ENCODE measurements around the gene CDH11. TPM values are rescaled to one million over a fixed set of nuclear protein-coding genes. Genes with fewer than 3 reads are reported as not detected.

The CDH11 gene
- total RNA-seq, 2 experiments from 2014 or later: not detected

DNA sequence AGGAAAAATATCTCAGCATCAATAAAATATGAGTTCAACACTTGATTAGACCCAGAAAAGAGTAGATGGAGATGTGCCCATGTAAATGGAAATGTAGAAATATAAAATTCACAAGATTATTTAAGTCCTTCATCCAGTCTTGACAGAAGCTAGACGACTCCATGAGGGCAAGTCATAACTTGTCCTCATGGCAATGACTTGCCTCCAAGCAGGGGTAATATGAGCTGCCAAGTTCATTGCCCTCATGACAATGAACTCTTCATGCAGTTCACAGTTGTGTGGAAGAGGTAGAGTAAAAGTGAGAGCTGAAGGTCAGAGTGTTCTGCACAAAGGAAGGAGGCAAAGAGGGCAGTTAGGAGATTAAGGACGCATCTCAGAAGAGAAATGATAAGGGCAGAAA is 22.3 kb downstream of the CDH11 start:
- POLR2A ChIA-PET: no interaction called here
- CTCF ChIA-PET: no interaction called here

DNA sequence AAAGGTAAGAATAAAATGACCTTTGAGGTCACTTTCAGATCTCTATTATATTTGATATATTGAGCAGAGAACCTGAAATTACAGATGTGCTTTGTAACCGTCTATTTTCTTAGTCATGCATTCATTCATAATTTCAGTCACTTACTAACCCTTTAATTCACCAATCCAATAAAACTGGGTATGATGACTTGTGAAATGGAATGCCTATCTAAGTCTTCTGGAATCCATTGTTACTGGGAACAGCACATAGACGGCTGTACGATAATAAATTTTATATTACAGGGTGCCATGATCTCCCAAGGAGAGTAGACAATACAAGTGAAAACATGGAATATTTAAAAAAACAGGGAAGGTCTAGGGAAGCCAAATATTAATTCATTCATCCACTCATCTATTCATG is 22.9 kb downstream of the CDH11 start:
- ChIA-PET CTCF (no interaction called here), POLR2A (no interaction called here)
- Mint-ChIP-seq H3K27me3 (no peaks in the 10 kb centered on the region), H3K36me3 (ENCODE audit: low read depth) (no peaks in the 10 kb centered on the region), H3K27ac (no peak overlapping the region), H3K4me1 (ENCODE audit: low read depth) (no peaks in the 10 kb centered on the region), H3K9me3 (peaks cover 6% of the 10 kb centered on the region), H3K4me3 (no peak overlapping the region)
- Histone ChIP-seq H3K4me1 (ENCODE audit: insufficient read depth, low read length) (no peaks in the 10 kb centered on the region), H3K27ac (ENCODE audit: low read depth in 1 of 2, low read length in 2 of 2) (no peak overlapping the region), H3K9me3 (ENCODE audit: control insufficient read depth in 1 of 2, insufficient read depth in 1 of 2, low read length in 2 of 2) (peaks cover 0 to 4% of the 10 kb centered on the region in 2 experiments), H3K36me3 (ENCODE audit: insufficient read depth, low read length) (no peaks in the 10 kb centered on the region), H3K4me3 (ENCODE audit: low read length) (no peak overlapping the region), H3K27me3 (ENCODE audit: control insufficient read depth in 1 of 2, insufficient read depth in 2 of 2, low read length in 2 of 2) (no peaks in the 10 kb centered on the region)
- ATAC-seq (ENCODE audit: poor library complexity) (no peak), DNase-seq (no peak)
- TF ChIP-seq, protein P1, sequence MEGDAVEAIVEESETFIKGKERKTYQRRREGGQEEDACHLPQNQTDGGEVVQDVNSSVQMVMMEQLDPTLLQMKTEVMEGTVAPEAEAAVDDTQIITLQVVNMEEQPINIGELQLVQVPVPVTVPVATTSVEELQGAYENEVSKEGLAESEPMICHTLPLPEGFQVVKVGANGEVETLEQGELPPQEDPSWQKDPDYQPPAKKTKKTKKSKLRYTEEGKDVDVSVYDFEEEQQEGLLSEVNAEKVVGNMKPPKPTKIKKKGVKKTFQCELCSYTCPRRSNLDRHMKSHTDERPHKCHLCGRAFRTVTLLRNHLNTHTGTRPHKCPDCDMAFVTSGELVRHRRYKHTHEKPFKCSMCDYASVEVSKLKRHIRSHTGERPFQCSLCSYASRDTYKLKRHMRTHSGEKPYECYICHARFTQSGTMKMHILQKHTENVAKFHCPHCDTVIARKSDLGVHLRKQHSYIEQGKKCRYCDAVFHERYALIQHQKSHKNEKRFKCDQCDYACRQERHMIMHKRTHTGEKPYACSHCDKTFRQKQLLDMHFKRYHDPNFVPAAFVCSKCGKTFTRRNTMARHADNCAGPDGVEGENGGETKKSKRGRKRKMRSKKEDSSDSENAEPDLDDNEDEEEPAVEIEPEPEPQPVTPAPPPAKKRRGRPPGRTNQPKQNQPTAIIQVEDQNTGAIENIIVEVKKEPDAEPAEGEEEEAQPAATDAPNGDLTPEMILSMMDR (IDR thresholded peaks at IDR 0.05): no peak
- intact Hi-C loops (cut with DNase I, micrococcal nuclease): no loop called here

More for the DNA sequence above, 22.3 kb downstream of the CDH11 start:
- Mint-ChIP-seq H3K27ac (no peak overlapping the region), H3K36me3 (ENCODE audit: low read depth) (no peaks in the 10 kb centered on the region), H3K4me3 (no peak overlapping the region), H3K27me3 (no peaks in the 10 kb centered on the region), H3K9me3 (peaks cover 6% of the 10 kb centered on the region), H3K4me1 (ENCODE audit: low read depth) (no peaks in the 10 kb centered on the region)
- H3K27ac ChIP-seq (ENCODE audit: low read depth in 1 of 2, low read length in 2 of 2): no peak overlapping the region
- no peaks in the 10 kb centered on the region for H3K4me1 ChIP-seq (ENCODE audit: insufficient read depth, low read length)
- no peaks in the 10 kb centered on the region for H3K36me3 ChIP-seq (ENCODE audit: insufficient read depth, low read length)
- TF ChIP-seq, protein P1 (IDR thresholded peaks at IDR 0.05): no peak
- H3K27me3 ChIP-seq (ENCODE audit: control insufficient read depth in 1 of 2, insufficient read depth in 2 of 2, low read length in 2 of 2): no peaks in the 10 kb centered on the region
- peaks cover 0 to 4% of the 10 kb centered on the region in 2 experiments for H3K9me3 ChIP-seq (ENCODE audit: control insufficient read depth in 1 of 2, insufficient read depth in 1 of 2, low read length in 2 of 2)
- no peak for ATAC-seq (ENCODE audit: poor library complexity)
- intact Hi-C loops (cut with DNase I, micrococcal nuclease): no loop called here
- DNase-seq: no peak
- H3K4me3 ChIP-seq (ENCODE audit: low read length): no peak overlapping the region

DNA sequence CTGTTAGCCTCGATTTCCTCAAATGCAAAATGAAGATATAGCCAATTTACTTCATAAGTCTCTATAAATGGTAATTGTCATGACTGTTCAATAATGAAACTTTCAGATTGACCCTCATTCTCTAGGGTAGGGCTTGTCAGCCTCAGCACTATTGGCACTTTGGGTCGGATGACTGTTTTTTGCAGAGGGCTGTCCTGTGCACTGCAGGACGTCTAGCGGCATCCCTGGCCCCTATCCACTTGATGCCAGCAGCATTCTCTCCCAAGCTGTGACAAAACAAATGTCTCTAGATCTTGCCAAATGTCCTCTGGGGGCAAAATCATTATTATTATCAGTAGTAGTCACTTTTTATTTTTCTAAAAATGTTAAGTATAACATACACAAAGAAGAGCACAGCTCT is 24.6 kb downstream of the CDH11 start:
- TF ChIP-seq, protein P1 (IDR thresholded peaks at IDR 0.05): no peak
- CTCF ChIA-PET: no interaction called here
- Mint-ChIP-seq H3K9me3 (peaks cover 6% of the 10 kb centered on the region), H3K27ac (no peak overlapping the region), H3K27me3 (no peaks in the 10 kb centered on the region), H3K4me1 (ENCODE audit: low read depth) (no peaks in the 10 kb centered on the region), H3K4me3 (no peak overlapping the region), H3K36me3 (ENCODE audit: low read depth) (no peaks in the 10 kb centered on the region)
- POLR2A ChIA-PET: no interaction called here
- Histone ChIP-seq H3K4me1 (ENCODE audit: insufficient read depth, low read length) (no peaks in the 10 kb centered on the region), H3K27ac (ENCODE audit: low read depth in 1 of 2, low read length in 2 of 2) (no peak overlapping the region), H3K36me3 (ENCODE audit: insufficient read depth, low read length) (no peaks in the 10 kb centered on the region), H3K27me3 (ENCODE audit: control insufficient read depth in 1 of 2, insufficient read depth in 2 of 2, low read length in 2 of 2) (no peaks in the 10 kb centered on the region), H3K9me3 (ENCODE audit: control insufficient read depth in 1 of 2, insufficient read depth in 1 of 2, low read length in 2 of 2) (peaks cover 0 to 9% of the 10 kb centered on the region in 2 experiments), H3K4me3 (ENCODE audit: low read length) (no peak overlapping the region)
- ATAC-seq (ENCODE audit: poor library complexity): no peak
- no peak for DNase-seq
- intact Hi-C loops (cut with DNase I, micrococcal nuclease): no loop called here

All from CD4-positive, alpha-beta T cell (primary cell).